HUES48 (cell line): ENCODE data around the gene GYPE.
"Not testable (repeated sequence)": the region's sequence is repeated elsewhere in the genome, so short reads cannot be mapped to it uniquely, and the experiment has no call there.

Experiments used
- H3K27ac ChIP-seq: one replicate; pipeline ENCODE4 v1.7.0; 2013; ENCODE audit warnings: low read depth, low read length, inconsistent platforms
- H3K27me3 ChIP-seq: 2 replicates; pipeline ENCODE4 v1.6.1; 2013; ENCODE audit warnings: mild to moderate bottlenecking, low read length; ENCODE audit not compliant: control insufficient read depth, insufficient read depth
- H3K36me3 ChIP-seq: 2 replicates; pipeline ENCODE4 v1.6.1; 2013; ENCODE audit warnings: low read length; ENCODE audit not compliant: control insufficient read depth, insufficient read depth
- H3K4me1 ChIP-seq: 2 replicates; pipeline ENCODE4 v1.6.1; 2013; ENCODE audit warnings: mild to moderate bottlenecking, low read length; ENCODE audit not compliant: control insufficient read depth, insufficient read depth
- H3K4me3 ChIP-seq: 2 replicates; pipeline ENCODE4 v1.5.1; 2013; ENCODE audit warnings: mild to moderate bottlenecking, low read depth, low read length
- H3K9ac ChIP-seq: 2 replicates; pipeline ENCODE4 v1.6.1; 2013; ENCODE audit warnings: mild to moderate bottlenecking, low read depth, low read length, moderate library complexity
- H3K9me3 ChIP-seq: 2 replicates; pipeline ENCODE4 v1.6.1; 2013; ENCODE audit warnings: low read length; ENCODE audit not compliant: control insufficient read depth, insufficient read depth

GYPE gene

GRCh38 chr4:143905440-143905839 lies at the start of gene GYPE:
Gene GYPE, minus strand, starts transcription at chr4:143905559. Its CDS starts 52 bp downstream, at chr4:143905507.
- not testable (repeated sequence) for H3K27ac ChIP-seq, H3K36me3 ChIP-seq, H3K9me3 ChIP-seq, H3K9ac ChIP-seq, H3K4me3 ChIP-seq, H3K27me3 ChIP-seq, H3K4me1 ChIP-seq

DNA sequence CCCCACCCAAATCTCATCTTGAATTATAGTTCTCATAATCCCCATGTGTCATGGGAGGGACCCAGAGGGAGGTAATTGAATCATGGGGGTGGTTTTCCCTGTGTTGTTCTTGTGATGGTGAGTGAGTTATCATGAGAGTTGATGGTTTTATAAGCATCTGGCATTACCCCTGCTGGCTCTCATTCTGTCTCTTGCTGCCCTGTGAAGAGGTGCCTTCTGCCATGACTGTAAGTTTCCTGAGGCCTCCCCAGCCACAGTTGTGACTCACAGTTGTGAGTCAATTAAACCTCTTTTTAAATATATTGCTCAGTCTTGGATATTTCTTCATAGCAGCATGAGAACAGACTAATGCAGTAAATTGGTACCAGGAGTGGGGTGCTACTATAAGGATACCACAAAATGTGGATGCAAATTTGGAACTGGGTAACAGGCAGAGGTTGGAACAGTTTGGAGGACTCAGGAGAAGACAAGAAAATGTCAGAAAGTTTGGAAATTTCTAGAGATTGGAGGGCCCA lies 46.2 kb upstream of the GYPE start:
- H3K27ac ChIP-seq, H3K27me3 ChIP-seq, H3K36me3 ChIP-seq, H3K4me1 ChIP-seq, H3K9me3 ChIP-seq, H3K4me3 ChIP-seq, H3K9ac ChIP-seq: not testable (repeated sequence)

GRCh38 chr4:143950967-143951366 lies 45.6 kb upstream of the GYPE start:
- H3K9me3 ChIP-seq, H3K9ac ChIP-seq, H3K27ac ChIP-seq, H3K4me1 ChIP-seq, H3K4me3 ChIP-seq, H3K27me3 ChIP-seq, H3K36me3 ChIP-seq: not testable (repeated sequence)

- H3K27me3 ChIP-seq, H3K4me3 ChIP-seq, H3K27ac ChIP-seq: not testable (repeated sequence)
Measured at GRCh38 chr4:143950185-143950584, 44.8 kb upstream of the GYPE start.

GRCh38 chr4:143947493-143947892 lies 42.1 kb upstream of the GYPE start:
- not testable (repeated sequence) for H3K9ac ChIP-seq, H3K4me3 ChIP-seq, H3K27ac ChIP-seq, H3K9me3 ChIP-seq, H3K27me3 ChIP-seq, H3K36me3 ChIP-seq, H3K4me1 ChIP-seq

More at GRCh38 chr4:143950185-143950584, 44.8 kb upstream of the GYPE start:
- not testable (repeated sequence) for H3K9ac ChIP-seq, H3K36me3 ChIP-seq, H3K9me3 ChIP-seq, H3K4me1 ChIP-seq

GRCh38 chr4:143940708-143941107 lies 35.3 kb upstream of the GYPE start:
- not testable (repeated sequence) for H3K9me3 ChIP-seq, H3K27ac ChIP-seq, H3K4me3 ChIP-seq, H3K36me3 ChIP-seq, H3K9ac ChIP-seq, H3K27me3 ChIP-seq, H3K4me1 ChIP-seq

DNA sequence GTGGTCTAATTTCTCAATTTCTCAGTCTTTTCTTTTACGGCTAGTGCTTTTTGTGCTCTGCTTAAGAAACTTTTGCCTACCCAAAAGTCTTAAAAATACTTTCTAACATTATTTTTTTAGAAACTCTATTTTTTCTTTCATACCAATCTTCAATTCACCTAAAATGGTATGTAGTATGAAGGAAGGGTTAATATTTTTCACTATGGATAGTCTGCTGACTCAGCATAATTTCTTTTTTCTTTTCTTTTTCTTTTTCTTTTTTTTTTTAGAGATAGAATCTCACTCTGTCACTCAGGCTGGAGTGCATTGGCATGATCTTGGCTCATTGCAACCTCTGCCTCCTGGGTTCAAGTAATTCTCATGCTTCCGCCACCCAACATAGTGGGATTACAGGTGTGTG lies 34.2 kb upstream of the GYPE start:
- H3K9me3 ChIP-seq = no peaks in the 10 kb centered on the region
- no peaks in the 10 kb centered on the region for H3K27me3 ChIP-seq
- no peak overlapping the region for H3K27ac ChIP-seq
- no peaks in the 10 kb centered on the region for H3K4me1 ChIP-seq
- H3K36me3 ChIP-seq = no peaks in the 10 kb centered on the region
- H3K4me3 ChIP-seq = no peak overlapping the region
- H3K9ac ChIP-seq = no peak overlapping the region

GRCh38 chr4:143938890-143939289 lies 33.5 kb upstream of the GYPE start:
- H3K4me1 ChIP-seq, H3K4me3 ChIP-seq, H3K36me3 ChIP-seq, H3K27me3 ChIP-seq, H3K27ac ChIP-seq, H3K9me3 ChIP-seq, H3K9ac ChIP-seq: not testable (repeated sequence)

DNA sequence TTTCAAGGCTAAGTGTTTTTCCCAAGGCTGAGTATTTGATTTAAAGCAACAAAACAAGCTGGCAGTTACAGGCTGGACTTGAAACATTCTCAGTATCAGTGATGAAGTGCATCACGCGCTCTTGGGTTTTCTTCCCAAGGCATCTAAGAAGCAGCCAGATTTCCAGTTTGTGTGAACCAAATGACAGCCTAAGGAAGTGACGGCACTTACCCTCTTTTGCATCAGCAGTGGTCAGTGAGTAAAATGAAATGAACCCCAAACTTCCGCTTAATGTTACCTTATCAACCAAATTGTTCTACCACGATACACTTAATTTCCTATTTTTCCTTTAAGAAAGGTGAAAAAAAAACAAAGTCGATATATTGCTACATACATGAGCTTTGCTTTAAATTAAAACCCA lies 15.8 kb upstream of the GYPE start:
- no peak overlapping the region for H3K27ac ChIP-seq
- H3K4me3 ChIP-seq = no peak overlapping the region
- H3K9me3 ChIP-seq = no peaks in the 10 kb centered on the region
- no peaks in the 10 kb centered on the region for H3K36me3 ChIP-seq
- no peak overlapping the region for H3K9ac ChIP-seq
- no peaks in the 10 kb centered on the region for H3K27me3 ChIP-seq
- no peaks in the 10 kb centered on the region for H3K4me1 ChIP-seq

DNA sequence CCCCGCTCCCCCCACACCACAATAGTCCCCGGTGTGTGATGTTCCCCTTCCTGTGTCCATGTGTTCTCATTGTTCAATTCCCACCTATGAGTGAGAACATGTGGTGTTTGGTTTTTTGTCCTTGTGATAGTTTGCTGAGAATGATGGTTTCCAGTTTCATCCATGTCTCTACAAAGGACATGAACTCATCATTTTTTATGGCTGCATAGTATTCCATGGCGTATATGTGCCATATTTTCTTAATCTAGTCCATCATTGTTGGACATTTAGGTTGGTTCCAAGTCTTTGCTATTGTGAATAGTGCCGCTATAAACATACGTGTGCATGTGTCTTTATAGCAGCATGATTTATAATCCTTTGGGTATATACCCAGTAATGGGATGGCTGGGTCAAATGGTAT lies 11.1 kb upstream of the GYPE start:
- H3K4me3 ChIP-seq, H3K9me3 ChIP-seq, H3K27ac ChIP-seq, H3K9ac ChIP-seq, H3K27me3 ChIP-seq, H3K36me3 ChIP-seq, H3K4me1 ChIP-seq: not testable (repeated sequence)

GRCh38 chr4:143912478-143912877 lies 7.1 kb upstream of the GYPE start:
- H3K27ac ChIP-seq, H3K9me3 ChIP-seq, H3K27me3 ChIP-seq, H3K4me1 ChIP-seq, H3K9ac ChIP-seq, H3K36me3 ChIP-seq, H3K4me3 ChIP-seq: not testable (repeated sequence)
